HepG2 (cell line): ENCODE results near the gene LOXL3. TPM values are rescaled to one million over a fixed set of nuclear protein-coding genes. Genes with fewer than 3 reads are reported as not detected.

Experiments
- BRD4 ChIP-seq: sonication (generic); formaldehyde crosslinking; IDR thresholded peaks from 2 replicates; pipeline ENCODE4 v1.4.0; 2020; ENCODE audit warnings: missing genetic modification reagents
- EZH2 ChIP-seq: conservative IDR thresholded peaks from 2 replicates; pipeline ENCODE4 v1.6.1; 2012; ENCODE audit warnings: mild to moderate bottlenecking, low read depth, low read length, moderate library complexity
- FOXO1 ChIP-seq: sonication (generic); formaldehyde crosslinking; IDR thresholded peaks from 2 replicates; pipeline ENCODE4 v1.4.0; 2020; ENCODE audit warnings: missing genetic modification reagents
- GZF1 ChIP-seq: sonication (generic); formaldehyde crosslinking; IDR thresholded peaks from 2 replicates; pipeline ENCODE4 v1.5.1; 2020; ENCODE audit warnings: mild to moderate bottlenecking, missing genetic modification reagents
- IKZF4 ChIP-seq: sonication (generic); formaldehyde crosslinking; IDR thresholded peaks from 2 replicates; pipeline ENCODE4 v1.5.1; 2020; ENCODE audit warnings: borderline replicate concordance, mild to moderate bottlenecking, low read depth, missing genetic modification reagents; ENCODE audit errors: not compliant biosample characterization
- MAFK ChIP-seq, 2 experiments: IDR thresholded peaks in 1 of 2; conservative IDR thresholded peaks in 1 of 2; 2 replicates each; pipeline ENCODE4 v1.6.1; 2011; ENCODE audit warnings: improper control_type of control experiment in 2 of 2, low read length in 2 of 2
- MATR3 ChIP-seq: sonication (generic); formaldehyde crosslinking; IDR thresholded peaks from 2 replicates; pipeline ENCODE4 v1.4.0; 2020; ENCODE audit warnings: missing genetic modification reagents
- MED13 ChIP-seq: sonication (generic); formaldehyde crosslinking; IDR thresholded peaks from 2 replicates; pipeline ENCODE4 v1.5.0; 2020; ENCODE audit warnings: missing genetic modification reagents
- MTF2 ChIP-seq: sonication (generic); formaldehyde crosslinking; IDR thresholded peaks from 2 replicates; pipeline ENCODE4 v1.5.0; 2020; ENCODE audit warnings: missing genetic modification reagents, borderline replicate concordance
- NFIB ChIP-seq: sonication (generic); formaldehyde crosslinking; IDR thresholded peaks from 2 replicates; pipeline ENCODE4 v1.9.0; 2021; ENCODE audit warnings: missing genetic modification reagents, mild to moderate bottlenecking, borderline replicate concordance
- NFRKB ChIP-seq: fragments of 450-650 bp; IDR thresholded peaks from 2 replicates; pipeline ENCODE4 v1.6.1; 2017
- RBFOX2 ChIP-seq: fragments of 200-400 bp; formaldehyde crosslinking; IDR thresholded peaks from 2 replicates; pipeline ENCODE4 v1.6.1; 2017; ENCODE audit warnings: low read depth, mild to moderate bottlenecking, low read length
- RFX5 ChIP-seq: IDR thresholded peaks from 2 replicates; pipeline ENCODE4 v1.6.1; 2011; ENCODE audit warnings: low read depth, low read length, improper control_type of control experiment
- RXRA ChIP-seq: sonication (generic); formaldehyde crosslinking; IDR thresholded peaks from 2 replicates; pipeline ENCODE4 v1.5.1; 2020; ENCODE audit warnings: missing genetic modification reagents
- SKI ChIP-seq: fragments of 450-650 bp; IDR thresholded peaks from one replicate; pipeline ENCODE4 v1.6.1; 2018; ENCODE audit warnings: mild to moderate bottlenecking; ENCODE audit not compliant: partially characterized antibody
- SMARCE1 ChIP-seq: fragments of 450-650 bp; IDR thresholded peaks from 2 replicates; pipeline ENCODE4 v1.6.1; 2017; ENCODE audit warnings: borderline replicate concordance
- USF2 ChIP-seq, 2 experiments: sonication (generic) in 1 of 2; formaldehyde crosslinking in 1 of 2; IDR thresholded peaks; 2 replicates each; pipeline versions ENCODE4 v1.5.1 to v1.6.1; 2011 to 2020; ENCODE audit warnings: borderline replicate concordance in 1 of 2, low read depth in 1 of 2, low read length in 1 of 2, mild to moderate bottlenecking in 1 of 2, missing genetic modification reagents in 1 of 2, moderate library complexity in 1 of 2
- XRCC5 ChIP-seq: fragments of 200-400 bp; formaldehyde crosslinking; optimal IDR thresholded peaks from 2 replicates; pipeline ENCODE3; 2017; ENCODE audit warnings: mild to moderate bottlenecking, low read length
- ZBTB25 ChIP-seq: IDR thresholded peaks from 2 replicates; pipeline ENCODE4 v1.6.1; 2018; ENCODE audit warnings: missing genetic modification reagents
- ZBTB37 ChIP-seq: sonication (generic); formaldehyde crosslinking; IDR thresholded peaks from 2 replicates; pipeline ENCODE4 v1.4.0; 2020; ENCODE audit warnings: mild to moderate bottlenecking, missing genetic modification reagents
- ZBTB8A ChIP-seq: sonication (generic); formaldehyde crosslinking; IDR thresholded peaks from 2 replicates; pipeline ENCODE4 v1.4.0; 2020; ENCODE audit warnings: mild to moderate bottlenecking, low read depth, missing genetic modification reagents, borderline replicate concordance
- ZNF557 ChIP-seq: sonication (generic); formaldehyde crosslinking; IDR thresholded peaks from 2 replicates; pipeline ENCODE4 v1.4.0; 2020; ENCODE audit warnings: missing genetic modification reagents
- ZNF790 ChIP-seq: sonication (generic); formaldehyde crosslinking; IDR thresholded peaks from 2 replicates; pipeline ENCODE4 v1.8.0; 2022; ENCODE audit warnings: missing genetic modification reagents, mild to moderate bottlenecking, borderline replicate concordance
- ZNF792 ChIP-seq: IDR thresholded peaks from 2 replicates; pipeline ENCODE4 v1.6.1; 2016
- polyA plus RNA-seq, 8 experiments: library from polyadenylated mRNA; depleted of rRNA in 3 of 8; stranded (reverse) in 7 of 8; unstranded in 1 of 8; fragments of >200 nt; fragmentation: Illumina TruSeq in 4 of 8; extraction: Trizol in 4 of 8; gene quantifications; 2 replicates each; pipeline versions ENCODE4 v1.2.1 to v1.2.3, GENCODE V29; 2011 to 2016; ENCODE audit warnings: low read depth in 4 of 8, missing spikeins in 1 of 8, mixed read lengths in 1 of 8; ENCODE audit not compliant: insufficient read depth in 1 of 8
- total RNA-seq, 5 experiments: library from RNA; depleted of rRNA; stranded (reverse); fragments of >200 nt; fragmentation: Illumina TruSeq; extraction: Trizol; gene quantifications; 2 replicates each; pipeline ENCODE4 v1.2.3, GENCODE V29; 2016; ENCODE audit warnings: low read depth in 1 of 5

LOXL3 gene
- total and polyA plus RNA-seq, 2 of the 13 experiments (the other 11 are each of a cell fraction or from before 2014, with no cell fraction given): 0.55 to 6.5 TPM

- TF ChIP-seq ZBTB37 (CRISPR knock-in tag) (no peak; the same call in 1 of the 2 replicates), MAFK (conservative IDR thresholded peaks at IDR 0.05 in 1 of 2, IDR thresholded peaks at IDR 0.05 in 1 of 2; ENCODE audit: low read length in 2 of 2) (peak in 1 of 2 experiments; percentile 4; a peak in 1 of 4 replicates), NFIB (CRISPR knock-in tag) (0 out of 2 replicates have a peak, but pooled peaks have one; percentile 57), RFX5 (peak; percentile 46; the same call in 1 of the 2 replicates), XRCC5 (peak; percentile 84), ZBTB25 (CRISPR knock-in tag) (peak; percentile 87; the same call in 1 of the 2 replicates), ZBTB8A (CRISPR knock-in tag) (peak; percentile 52; the same call in 1 of the 2 replicates), EZH2 (no peak), FOXO1 (CRISPR knock-in tag) (peak; percentile 4), MTF2 (CRISPR knock-in tag) (no peak), ZNF790 (CRISPR knock-in tag) (peak; percentile 66; the same call in 1 of the 2 replicates), RBFOX2 (peak; percentile 99), USF2 (IDR thresholded peaks at IDR 0.05; ENCODE audit: low read depth, low read length) (no peak), USF2 (CRISPR knock-in tag; IDR thresholded peaks at IDR 0.05; ENCODE audit: borderline replicate concordance) (no peak), SKI (peak; percentile 76), RXRA (CRISPR knock-in tag) (peak; percentile 52; the same call in 1 of the 2 replicates), ZNF792 (CRISPR knock-in tag) (no peak; the same call in none of the 2 replicates), SMARCE1 (no peak), BRD4 (CRISPR knock-in tag) (peak; percentile 46; the same call in 1 of the 2 replicates), ZNF557 (peak; percentile 44; the same call in 1 of the 2 replicates), IKZF4 (CRISPR knock-in tag) (peak; percentile 64), GZF1 (0 out of 2 replicates have a peak, but pooled peaks have one; percentile 59), MATR3 (CRISPR knock-in tag) (no peak), MED13 (CRISPR knock-in tag) (peak; percentile 77; the same call in 1 of the 2 replicates), NFRKB (no peak; the same call in 1 of the 2 replicates)
Observed at GRCh38 chr2:74529357-74530238, 24.1 kb downstream of the LOXL3 start, which contains the start of the genes AUP1 and HTRA2 (continued).
